Stimulated activated CD8-positive, alpha-beta memory T cell treated with anti-CD3 and anti-CD28 coated beads, Interleukin-7, amount 100 ng/mL, for 1 hour (primary cell): ENCODE data around the gene CCDC43.
"Not testable (repeated sequence)": the region's sequence is repeated elsewhere in the genome, so short reads cannot be mapped to it uniquely, and the experiment has no call there.

Experiments
- DNase-seq, 2 donors: peaks; one replicate each; pipeline ENCODE4 v3.0.0-alpha.2; 2020; ENCODE audit warnings: low read depth in 2 of 2

The CCDC43 gene, protein sequence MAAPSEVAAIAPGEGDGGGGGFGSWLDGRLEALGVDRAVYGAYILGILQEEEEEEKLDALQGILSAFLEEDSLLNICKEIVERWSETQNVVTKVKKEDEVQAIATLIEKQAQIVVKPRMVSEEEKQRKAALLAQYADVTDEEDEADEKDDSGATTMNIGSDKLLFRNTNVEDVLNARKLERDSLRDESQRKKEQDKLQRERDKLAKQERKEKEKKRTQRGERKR

DNA sequence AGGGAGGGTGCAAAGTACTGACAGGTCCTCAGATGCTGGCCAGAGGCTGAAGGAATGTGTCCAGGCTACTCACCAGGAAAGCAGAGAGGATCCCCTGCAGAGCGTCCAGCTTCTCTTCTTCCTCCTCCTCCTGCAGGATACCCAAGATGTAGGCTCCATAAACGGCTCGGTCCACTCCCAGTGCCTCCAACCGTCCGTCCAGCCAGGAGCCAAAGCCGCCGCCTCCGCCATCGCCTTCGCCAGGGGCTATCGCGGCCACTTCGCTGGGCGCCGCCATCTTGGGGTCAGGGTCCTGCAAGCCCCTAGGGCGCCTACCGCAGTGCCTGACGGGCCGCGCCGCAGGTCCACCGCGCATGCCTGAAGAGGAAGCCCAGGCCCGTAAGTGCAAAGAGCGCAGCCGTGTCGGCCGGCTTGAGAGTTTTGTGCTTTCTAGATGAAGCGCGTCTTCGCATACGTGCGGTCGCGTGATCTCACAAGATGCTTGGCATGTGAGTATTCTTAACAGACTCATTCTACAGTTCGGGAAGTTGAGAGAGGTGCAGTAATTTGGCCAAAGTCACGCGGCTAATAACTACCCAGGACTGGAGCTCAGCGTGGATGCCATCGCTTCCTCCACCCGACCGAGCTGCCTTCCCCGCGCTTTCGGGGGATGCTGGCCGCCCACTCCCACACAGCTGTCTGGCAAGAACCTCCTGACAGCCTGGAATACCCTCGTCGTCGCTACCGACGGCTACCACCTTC lies at the start of gene CCDC43:
Gene CCDC43 (minus strand): TSS at position 300 of the 741 bp plus-strand sequence. CDS start 23 bp downstream, at position 277.
- DNase-seq, result peak; percentile 80 to 81

GRCh38 chr17:44738214-44738906 lies 48.8 kb upstream of the CCDC43 start:
- DNase-seq, result no peak

DNA sequence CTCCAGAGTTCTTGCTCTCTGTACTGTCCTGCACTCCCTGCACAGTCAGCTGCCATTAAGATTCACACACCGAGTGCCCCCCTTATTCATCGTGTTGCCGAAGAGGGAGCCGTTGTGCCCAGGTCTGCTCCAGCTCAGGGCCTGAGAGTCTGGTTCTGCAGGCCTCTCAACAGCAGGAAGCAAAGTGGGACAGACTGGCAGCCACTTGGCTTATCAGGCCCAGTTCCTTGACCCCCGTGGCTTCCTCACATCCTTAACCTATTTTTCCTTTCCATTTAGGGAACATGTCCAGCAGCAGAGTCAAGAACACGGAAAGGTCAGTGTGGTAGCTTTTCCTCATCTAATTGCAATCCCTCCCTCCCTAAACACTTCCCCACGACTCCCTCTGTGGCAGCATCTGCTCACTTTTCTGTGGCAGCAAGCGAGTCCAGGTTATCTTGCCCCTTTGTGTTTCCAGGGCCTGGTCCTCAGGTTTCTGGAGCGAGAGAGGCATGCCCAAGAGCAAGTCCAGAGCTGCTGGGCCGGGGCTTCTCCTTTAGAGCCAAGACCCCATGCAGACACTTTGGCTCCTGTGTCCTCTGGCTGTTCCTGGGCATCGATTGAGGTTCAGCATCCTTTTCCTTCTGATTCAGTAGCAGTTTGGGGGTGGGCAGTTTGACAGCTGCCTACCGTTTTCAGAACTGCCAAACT lies 47.1 kb upstream of the CCDC43 start:
- no peak for DNase-seq

GRCh38 chr17:44734272-44734671 lies 44.7 kb upstream of the CCDC43 start:
- DNase-seq, result no peak

DNA sequence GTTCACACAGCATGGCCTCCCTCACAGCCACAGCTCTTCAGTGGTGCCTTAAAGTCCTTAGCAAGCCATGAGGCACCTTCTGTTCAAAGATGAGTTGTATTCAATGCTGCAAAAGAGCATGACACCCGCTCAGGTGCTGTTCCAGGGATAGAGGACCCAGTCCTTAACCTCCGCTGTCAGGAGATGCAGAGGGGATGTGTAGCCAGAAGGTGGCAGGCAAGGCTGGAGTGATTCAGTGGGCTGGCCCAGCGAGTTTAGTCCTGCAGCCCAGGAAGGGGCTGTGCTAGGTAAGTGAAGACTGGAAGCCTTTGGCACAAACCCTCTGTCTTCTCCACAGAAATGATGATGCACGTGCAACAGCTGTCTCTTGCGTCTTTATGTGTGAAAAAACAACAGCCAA lies 44.2 kb upstream of the CCDC43 start:
- no peak for DNase-seq

GRCh38 chr17:44726121-44726520 lies 36.5 kb upstream of the CCDC43 start:
- DNase-seq, result not testable (repeated sequence)

DNA sequence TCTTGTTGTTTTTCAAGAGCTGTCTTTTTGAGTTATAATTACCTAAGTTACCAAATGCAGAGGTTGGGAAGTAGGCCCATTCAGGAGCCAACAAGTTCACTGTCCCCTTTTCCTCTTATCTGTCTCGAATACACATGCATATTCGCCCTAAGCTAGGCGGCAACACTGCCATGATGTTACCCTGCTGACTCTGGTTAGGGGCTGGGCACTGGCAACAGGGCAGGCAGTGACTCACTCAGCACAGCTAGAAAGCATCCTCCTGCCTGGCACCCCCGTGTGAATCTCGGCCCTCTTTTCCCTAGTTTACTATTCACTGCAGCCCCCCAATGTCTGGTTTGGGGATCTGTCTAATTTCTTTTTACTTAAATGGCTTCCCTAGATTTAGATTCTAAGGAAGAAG lies 32.7 kb upstream of the CCDC43 start:
- DNase-seq, result no peak

DNA sequence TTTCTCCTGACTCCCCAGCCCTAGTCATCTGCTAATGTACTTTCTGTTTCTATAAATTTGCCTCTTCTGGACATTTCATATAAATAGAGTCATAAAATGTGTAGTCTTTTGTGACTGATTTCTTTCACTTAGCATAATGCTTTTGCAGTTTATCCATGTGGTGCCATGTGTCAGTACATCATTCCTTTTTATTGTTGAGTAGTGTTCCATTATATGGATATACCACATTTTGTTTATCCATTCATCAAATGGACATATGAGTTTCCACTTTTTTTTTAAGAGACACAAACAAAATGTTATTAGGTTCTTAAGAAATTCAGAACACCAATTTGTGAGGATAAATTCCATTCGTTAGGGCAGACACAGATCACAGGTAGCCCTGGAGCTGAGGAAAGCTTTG lies 29.9 kb upstream of the CCDC43 start:
- no peak for DNase-seq

DNA sequence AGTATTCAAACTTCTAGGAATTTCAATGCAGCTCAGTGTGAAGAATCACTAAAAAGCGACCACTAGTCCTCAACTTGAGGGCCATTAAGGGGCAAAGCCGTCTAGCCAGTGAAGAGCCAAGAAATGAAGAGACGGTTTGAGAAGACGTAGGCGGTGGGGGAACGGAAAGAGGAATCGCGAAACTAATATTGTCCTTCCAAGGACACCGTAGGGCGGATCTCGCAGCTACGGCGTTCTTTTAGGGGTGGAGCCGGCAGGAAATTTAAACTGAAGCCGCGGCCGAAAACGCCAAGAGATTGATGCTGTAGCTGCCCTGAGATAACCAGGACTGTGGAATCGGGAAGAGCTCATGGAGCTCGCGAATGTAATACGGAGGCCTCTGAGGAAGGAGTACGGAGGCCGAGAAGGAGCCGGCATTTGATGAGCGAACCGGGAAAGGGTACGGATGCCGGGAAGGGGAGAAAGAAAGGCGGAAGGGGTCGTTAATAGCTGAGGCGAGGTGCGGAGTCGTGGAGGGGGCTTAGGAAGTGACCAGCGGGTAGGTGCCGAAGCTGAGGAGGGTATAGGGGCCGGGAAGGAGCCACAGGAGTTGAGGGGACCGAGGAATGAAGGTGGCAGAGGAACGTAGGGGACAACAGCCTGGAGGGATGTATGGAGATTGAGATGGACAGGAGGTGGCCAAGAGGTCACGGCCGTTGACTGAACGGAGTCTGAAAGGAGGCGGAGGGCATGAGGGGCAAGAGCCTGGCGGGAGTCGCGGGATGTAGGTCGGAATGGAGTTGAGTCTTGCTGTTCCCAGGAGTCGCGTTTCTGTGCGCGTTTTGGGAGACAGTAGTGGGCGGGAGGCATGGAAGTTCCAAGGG lies 19.1 kb upstream of the CCDC43 start, which contains the start of gene DBF4B:
Gene DBF4B (plus strand): TSS at position 265 of the 863 bp plus-strand sequence. CDS start 156 bp downstream, at position 421.
- peak; percentile 64 to 66 for DNase-seq

GRCh38 chr17:44707755-44708400 lies 18.3 kb upstream of the CCDC43 start:
- DNase-seq, result no peak

- not testable (repeated sequence) for DNase-seq
These were observed 10.7 kb upstream of the CCDC43 start for GRCh38 chr17:44700288-44700687.

DNA sequence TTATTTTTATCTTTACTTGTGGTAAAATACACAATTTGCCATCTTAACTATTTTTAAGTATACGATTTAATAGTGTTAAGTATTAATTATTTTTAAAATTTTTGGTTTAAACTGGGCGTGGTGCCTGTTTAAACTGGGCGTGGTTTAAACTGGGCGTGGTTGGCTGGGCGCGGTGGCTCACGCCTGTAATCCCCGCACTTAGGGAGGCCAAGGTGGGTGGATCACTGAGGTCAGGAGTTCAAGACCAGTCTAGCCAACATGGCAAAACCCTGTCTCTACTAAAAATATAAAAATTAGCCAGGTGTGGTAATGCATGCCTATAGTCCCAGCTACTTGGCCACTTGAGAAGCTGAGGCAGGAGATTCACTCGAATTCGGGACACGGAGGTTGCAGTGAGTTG lies 4.0 kb upstream of the CCDC43 start:
- DNase-seq, result no peak

DNA sequence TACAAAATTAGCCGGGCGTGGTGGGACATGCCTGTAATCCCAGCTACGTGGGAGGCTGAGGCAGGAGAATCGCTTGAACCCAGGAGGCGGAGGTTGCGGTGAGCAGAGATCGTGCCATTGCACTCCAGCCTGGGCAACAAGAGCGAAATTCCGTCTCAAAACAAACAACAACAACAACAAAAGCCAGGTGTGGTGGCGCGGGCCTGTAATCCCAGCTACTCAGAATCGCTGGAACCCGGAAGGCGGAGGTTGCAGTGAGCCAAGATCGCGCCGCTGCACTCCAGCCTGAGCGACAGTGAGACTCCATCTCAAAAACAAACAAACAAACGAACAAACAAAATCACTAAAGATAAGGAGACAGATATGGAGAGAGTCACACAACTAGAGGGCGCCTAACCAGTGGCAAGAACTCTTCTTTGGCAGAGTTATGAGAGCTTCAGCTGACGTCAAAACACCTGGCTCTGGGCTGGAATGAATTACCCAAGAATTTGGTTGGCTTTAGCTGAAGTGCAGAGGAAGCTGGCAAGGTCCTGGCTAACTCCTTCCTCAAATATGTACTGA lies 1.2 kb upstream of the CCDC43 start:
- not testable (repeated sequence) for DNase-seq

DNA sequence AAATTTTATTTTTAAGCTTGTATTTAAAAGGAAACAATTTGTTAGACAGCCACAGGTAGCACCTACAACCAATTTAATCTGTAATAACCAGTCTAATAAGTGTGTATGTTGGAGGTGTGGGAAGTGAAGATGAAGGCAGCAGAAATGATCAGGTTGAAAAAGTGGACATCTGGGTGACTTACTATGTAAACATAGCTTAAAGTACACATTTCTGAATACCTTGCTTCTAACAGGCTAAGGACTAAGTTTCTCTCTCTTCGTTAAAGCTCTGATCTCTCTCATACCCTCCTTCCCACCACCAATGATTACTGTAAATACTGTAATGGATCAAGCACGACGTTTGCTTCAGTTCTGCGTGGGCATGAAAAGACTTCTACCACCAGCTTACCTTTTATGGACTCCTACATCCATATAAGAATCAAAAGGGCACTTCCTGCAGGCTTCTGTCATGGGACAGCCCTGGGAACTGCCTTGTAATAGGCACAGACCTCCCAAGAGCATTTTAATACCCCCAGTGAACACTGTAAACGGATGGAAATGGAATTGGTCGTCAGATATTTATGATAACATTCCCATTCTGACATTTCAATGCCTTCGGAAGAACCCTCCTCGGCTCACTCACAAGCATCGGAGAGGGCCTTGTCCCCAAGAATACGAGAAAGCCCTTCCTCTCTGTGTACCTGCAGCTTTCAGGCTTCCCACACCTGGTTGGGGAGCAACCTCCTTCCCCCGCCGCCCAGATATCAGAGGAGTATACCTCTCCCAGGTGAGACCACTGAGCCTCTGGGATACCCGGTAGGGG lies 700 bp downstream of the CCDC43 start:
- no peak for DNase-seq

- no peak for DNase-seq
These were observed 1.4 kb downstream of the CCDC43 start for GRCh38 chr17:44688200-44688599.

- no peak for DNase-seq
These were observed 1.8 kb downstream of the CCDC43 start for GRCh38 chr17:44687756-44688155.

- not testable (repeated sequence) for DNase-seq
These were observed 6.3 kb downstream of the CCDC43 start for GRCh38 chr17:44683303-44683702.

DNA sequence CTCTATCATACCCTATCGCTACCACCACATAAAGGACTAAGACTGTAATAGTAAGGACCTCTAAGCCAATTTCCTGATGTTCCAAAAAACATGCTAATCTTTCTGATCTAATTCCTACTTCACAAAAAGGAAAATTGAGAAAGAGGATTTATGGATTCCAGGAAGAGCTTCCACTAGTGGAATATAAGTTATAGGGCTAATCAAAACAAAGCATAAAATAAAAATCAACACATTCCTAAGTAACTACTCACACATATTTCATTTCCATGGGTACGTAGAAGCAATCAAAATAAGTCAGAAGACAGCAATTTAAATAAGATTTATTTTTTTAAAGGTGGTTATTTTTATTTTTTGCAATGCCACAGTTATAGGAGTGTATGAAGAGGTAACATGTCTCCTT lies 12.4 kb downstream of the CCDC43 start:
- DNase-seq, result no peak

DNA sequence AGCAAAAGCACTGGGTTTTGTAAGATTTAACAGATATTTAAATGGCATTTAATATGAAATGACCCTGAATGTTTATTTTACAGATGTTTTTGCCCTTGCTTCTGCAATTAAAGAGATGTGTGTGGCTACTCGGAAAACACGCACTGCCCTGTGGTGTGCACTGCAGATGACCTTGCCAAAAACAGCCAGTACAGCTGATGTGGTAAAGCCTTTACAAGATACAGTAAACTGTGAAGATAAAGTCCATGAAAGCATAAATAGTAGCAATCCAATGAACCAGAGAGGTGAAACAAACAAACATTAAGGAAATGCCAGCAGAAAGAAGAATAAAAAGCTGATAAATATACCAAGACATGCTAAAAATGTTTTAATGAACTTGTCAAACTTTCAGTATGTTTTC lies 15.7 kb downstream of the CCDC43 start:
- DNase-seq, result no peak
